ENCODE results near the gene DBR1.

DBR1 gene

GRCh38 chr3:138118612-138119422 lies 55.9 kb downstream of the DBR1 start:
- DNase-seq: peak; percentile 79

- peak; percentile 85 for DNase-seq
Measured at GRCh38 chr3:138114988-138115971, 59.4 kb downstream of the DBR1 start, which contains the start of gene DZIP1L. Gene DZIP1L, minus strand, starts transcription at chr3:138115608. Its CDS starts 11,637 bp downstream, at chr3:138103971.

GRCh38 chr3:138114431-138114918 lies 60.2 kb downstream of the DBR1 start:
- peak; percentile 48 for DNase-seq

GRCh38 chr3:138113326-138113725 lies 61.4 kb downstream of the DBR1 start:
- peak; percentile 83 for DNase-seq

GRCh38 chr3:138112362-138112761 lies 62.4 kb downstream of the DBR1 start:
- no peak for DNase-seq

Data from NCI-H146 (cell line).